Activated T-cell treated with anti-CD3 and anti-CD28 coated beads, Interleukin-2, amount 50 U/mL, for 4 hours (primary cell): ENCODE results near the gene SELENOM. TPM values are rescaled to one million over a fixed set of nuclear protein-coding genes. Genes with fewer than 3 reads are reported as not detected.
A peak's percentile ranks its signal among the peaks of the same experiment; 100 is the strongest.
"Not testable (repeated sequence)": the region's sequence is repeated elsewhere in the genome, so short reads cannot be mapped to it uniquely, and the experiment has no call there.

ENCODE experiments used
- ATAC-seq, 2 donors: fragments of 200-7000 bp; cut with Tn5 transposase; one replicate each; pipeline ENCODE4 v1.10.0; 2021
- DNase-seq: peaks from one replicate; pipeline ENCODE4 v3.0.0-alpha.2; 2020
- H3K27me3 Mint-ChIP-seq: one replicate; pipeline ENCODE4 v1.8.0; 2021; ENCODE audit warnings: low read depth, mixed read lengths
- H3K36me3 Mint-ChIP-seq: one replicate; pipeline ENCODE4 v1.8.0; 2022; ENCODE audit warnings: mixed read lengths; ENCODE audit not compliant: insufficient read depth
- H3K4me1 Mint-ChIP-seq: one replicate; pipeline ENCODE4 v1.8.0; 2021; ENCODE audit warnings: low read depth, mixed read lengths
- H3K4me3 Mint-ChIP-seq: one replicate; pipeline ENCODE4 v1.8.0; 2021; ENCODE audit warnings: mild to moderate bottlenecking, moderate library complexity, mixed read lengths
- H3K9me3 Mint-ChIP-seq: one replicate; pipeline ENCODE4 v1.8.0; 2021; ENCODE audit warnings: mixed read lengths
- total RNA-seq, 3 donors: library from RNA; stranded (reverse); gene quantifications; one replicate each; pipeline ENCODE4 v1.2.1, GENCODE V29; 2021

Gene SELENOM
- total RNA-seq, 3 donors from 2014 or later: 8.1 to 19.2 (median 12.1) TPM

GRCh38 chr22:31125521-31126117 is 18.3 kb upstream of the SELENOM start:
- no peaks in the 10 kb centered on the region for H3K9me3 Mint-ChIP-seq
- peaks cover 6% of the 10 kb centered on the region for H3K27me3 Mint-ChIP-seq
- H3K4me1 Mint-ChIP-seq: no peaks in the 10 kb centered on the region
- no peak overlapping the region for H3K4me3 Mint-ChIP-seq
- ATAC-seq (no peak), DNase-seq (no peak)
- no peaks in the 10 kb centered on the region for H3K36me3 Mint-ChIP-seq

DNA sequence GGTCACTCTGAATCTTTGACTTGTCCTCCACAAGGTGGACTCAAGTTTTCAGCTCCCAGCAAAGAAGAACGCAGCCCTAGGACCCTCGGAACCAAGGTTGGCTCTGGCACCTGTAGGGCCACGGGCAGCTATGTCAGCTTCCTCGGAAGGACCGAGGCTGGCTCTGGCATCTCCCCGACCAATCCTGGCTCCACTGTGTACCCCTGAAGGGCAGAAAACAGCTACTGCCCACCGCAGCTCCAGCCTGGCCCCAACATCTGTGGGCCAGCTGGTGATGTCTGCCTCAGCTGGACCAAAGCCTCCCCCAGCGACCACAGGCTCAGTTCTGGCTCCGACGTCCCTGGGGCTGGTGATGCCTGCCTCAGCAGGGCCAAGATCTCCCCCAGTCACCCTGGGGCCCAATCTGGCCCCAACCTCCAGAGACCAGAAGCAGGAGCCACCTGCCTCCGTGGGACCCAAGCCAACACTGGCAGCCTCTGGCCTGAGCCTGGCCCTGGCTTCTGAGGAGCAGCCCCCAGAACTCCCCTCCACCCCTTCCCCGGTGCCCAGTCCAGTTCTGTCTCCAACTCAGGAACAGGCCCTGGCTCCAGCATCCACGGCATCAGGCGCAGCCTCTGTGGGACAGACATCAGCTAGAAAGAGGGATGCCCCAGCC is 17.6 kb upstream of the SELENOM start:
- Mint-ChIP-seq H3K9me3 (no peaks in the 10 kb centered on the region), H3K4me1 (no peaks in the 10 kb centered on the region), H3K27me3 (peaks cover 6% of the 10 kb centered on the region), H3K4me3 (no peak overlapping the region), H3K36me3 (no peaks in the 10 kb centered on the region)
- no peak for DNase-seq
- no peak for ATAC-seq

GRCh38 chr22:31124290-31124689 is 16.9 kb upstream of the SELENOM start:
- Mint-ChIP-seq H3K4me1 (no peaks in the 10 kb centered on the region), H3K9me3 (no peaks in the 10 kb centered on the region), H3K36me3 (no peaks in the 10 kb centered on the region), H3K4me3 (no peak overlapping the region), H3K27me3 (peaks cover 6% of the 10 kb centered on the region)
- no peak for ATAC-seq
- no peak for DNase-seq

- Mint-ChIP-seq H3K4me1 (no peaks in the 10 kb centered on the region), H3K9me3 (no peaks in the 10 kb centered on the region), H3K27me3 (peaks cover 1% of the 10 kb centered on the region), H3K4me3 (no peak overlapping the region), H3K36me3 (no peaks in the 10 kb centered on the region)
- no peak for DNase-seq
- no peak for ATAC-seq
Measured at GRCh38 chr22:31123292-31123602, 15.9 kb upstream of the SELENOM start.

DNA sequence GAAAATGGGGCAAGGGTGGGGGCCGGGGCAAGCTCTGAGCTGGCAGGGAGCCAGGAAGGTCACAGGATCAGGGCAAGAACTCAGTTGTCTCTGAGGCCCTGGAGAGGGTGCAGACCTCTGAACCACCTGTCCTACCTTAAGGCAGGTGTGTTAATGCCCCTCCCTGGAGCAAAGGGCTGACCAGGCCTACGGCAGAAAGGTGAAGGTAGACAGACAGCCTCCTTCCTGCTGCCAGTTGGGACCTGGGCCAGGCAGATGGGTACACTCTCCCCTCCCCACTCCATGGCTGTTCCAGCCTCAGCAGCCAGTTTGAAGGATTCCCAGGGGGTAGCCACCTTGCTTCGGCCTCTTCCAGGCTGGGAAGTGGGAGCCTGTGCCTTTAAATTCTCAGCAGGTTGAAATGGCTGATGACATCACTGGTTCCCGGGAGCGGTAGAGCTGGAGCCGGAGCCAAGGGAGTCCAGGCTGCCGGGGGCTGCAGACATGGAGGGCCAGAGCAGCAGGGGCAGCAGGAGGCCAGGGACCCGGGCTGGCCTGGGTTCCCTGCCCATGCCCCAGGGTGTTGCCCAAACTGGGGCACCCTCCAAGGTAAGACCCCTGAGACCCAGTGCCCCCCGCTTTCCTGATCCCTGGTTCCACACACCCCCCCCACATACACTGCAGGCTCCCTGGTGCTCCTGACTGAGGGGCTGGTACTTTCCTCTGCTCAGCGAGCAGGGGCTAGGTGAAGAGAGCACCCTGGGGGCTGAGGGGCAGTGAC is 15.3 kb upstream of the SELENOM start, which contains the start of gene INPP5J:
TSS of gene INPP5J (plus strand) at position 435 of the 760 bp plus-strand sequence. CDS start at position 484, 49 bp downstream.
- Mint-ChIP-seq H3K4me3 (no peak within 1 kb of the TSS), H3K4me1 (no peaks in the 10 kb centered on the region), H3K9me3 (no peaks in the 10 kb centered on the region), H3K36me3 (no peaks in the 10 kb centered on the region), H3K27me3 (no peaks in the 10 kb centered on the region)
- DNase-seq (no peak), ATAC-seq (no peak)

GRCh38 chr22:31122196-31122531 is 14.8 kb upstream of the SELENOM start:
- DNase-seq: no peak
- no peak for ATAC-seq
- H3K4me1 Mint-ChIP-seq: no peaks in the 10 kb centered on the region
- no peaks in the 10 kb centered on the region for H3K9me3 Mint-ChIP-seq
- no peak overlapping the region for H3K4me3 Mint-ChIP-seq
- H3K36me3 Mint-ChIP-seq: no peaks in the 10 kb centered on the region
- H3K27me3 Mint-ChIP-seq: no peaks in the 10 kb centered on the region

DNA sequence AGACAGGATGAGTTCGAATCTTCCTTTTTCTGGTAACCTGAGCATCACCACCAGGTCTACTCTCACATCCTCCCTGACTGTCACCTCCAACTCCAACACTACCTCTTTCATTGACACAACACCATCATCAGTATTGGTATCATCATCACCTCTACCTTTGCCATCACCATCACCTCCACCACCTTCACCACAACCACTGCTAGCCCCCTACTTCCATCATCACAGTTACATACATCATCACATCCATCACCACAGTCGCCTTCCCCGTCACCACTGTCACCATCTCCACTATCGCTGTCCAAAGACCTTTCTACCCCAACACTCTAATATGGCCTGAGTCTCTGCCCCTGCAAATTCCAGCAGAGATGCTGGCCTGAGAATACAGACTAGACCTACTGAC is 14.0 kb upstream of the SELENOM start:
- no peak for ATAC-seq
- H3K9me3 Mint-ChIP-seq: no peaks in the 10 kb centered on the region
- no peak for DNase-seq
- H3K4me3 Mint-ChIP-seq: no peak overlapping the region
- no peaks in the 10 kb centered on the region for H3K27me3 Mint-ChIP-seq
- H3K4me1 Mint-ChIP-seq: no peaks in the 10 kb centered on the region
- no peaks in the 10 kb centered on the region for H3K36me3 Mint-ChIP-seq

DNA sequence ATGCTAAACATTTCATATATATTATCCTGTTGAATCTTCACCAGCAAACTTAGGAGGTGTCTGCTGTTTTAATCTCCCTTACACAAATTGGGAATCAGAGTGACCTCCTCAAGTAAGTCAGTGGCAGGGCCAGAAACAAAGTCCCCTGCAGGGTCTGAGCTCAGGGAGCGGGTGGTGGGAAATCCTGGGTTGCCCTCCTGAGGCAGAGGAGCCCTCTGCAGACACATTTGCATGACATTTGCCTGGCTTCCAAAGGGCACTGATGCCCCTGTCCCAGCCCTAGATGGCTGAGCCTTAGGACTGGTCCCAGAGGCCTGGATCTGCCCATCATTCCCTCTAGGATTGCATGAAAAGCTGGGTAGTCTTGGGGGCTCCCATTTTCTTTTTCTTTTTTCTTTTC is 13.3 kb upstream of the SELENOM start:
- DNase-seq (no peak), ATAC-seq (no peak)
- Mint-ChIP-seq H3K4me3 (no peak overlapping the region), H3K9me3 (no peaks in the 10 kb centered on the region), H3K4me1 (no peaks in the 10 kb centered on the region), H3K36me3 (no peaks in the 10 kb centered on the region), H3K27me3 (no peaks in the 10 kb centered on the region)

- Mint-ChIP-seq H3K9me3 (no peaks in the 10 kb centered on the region), H3K27me3 (no peaks in the 10 kb centered on the region), H3K36me3 (no peaks in the 10 kb centered on the region), H3K4me3 (no peak overlapping the region), H3K4me1 (no peaks in the 10 kb centered on the region)
- DNase-seq (no peak), ATAC-seq (no peak)
Measured at GRCh38 chr22:31120230-31120629, 12.9 kb upstream of the SELENOM start.

GRCh38 chr22:31119026-31119717 is 11.8 kb upstream of the SELENOM start:
- no peak for ATAC-seq
- H3K4me1 Mint-ChIP-seq: no peaks in the 10 kb centered on the region
- no peaks in the 10 kb centered on the region for H3K27me3 Mint-ChIP-seq
- H3K4me3 Mint-ChIP-seq: no peak overlapping the region
- H3K9me3 Mint-ChIP-seq: no peaks in the 10 kb centered on the region
- no peaks in the 10 kb centered on the region for H3K36me3 Mint-ChIP-seq
- no peak for DNase-seq

GRCh38 chr22:31118046-31118820 is 10.9 kb upstream of the SELENOM start:
- ATAC-seq (no peak), DNase-seq (no peak)
- Mint-ChIP-seq H3K4me1 (no peaks in the 10 kb centered on the region), H3K4me3 (no peak overlapping the region), H3K36me3 (no peaks in the 10 kb centered on the region), H3K27me3 (no peaks in the 10 kb centered on the region), H3K9me3 (no peaks in the 10 kb centered on the region)

DNA sequence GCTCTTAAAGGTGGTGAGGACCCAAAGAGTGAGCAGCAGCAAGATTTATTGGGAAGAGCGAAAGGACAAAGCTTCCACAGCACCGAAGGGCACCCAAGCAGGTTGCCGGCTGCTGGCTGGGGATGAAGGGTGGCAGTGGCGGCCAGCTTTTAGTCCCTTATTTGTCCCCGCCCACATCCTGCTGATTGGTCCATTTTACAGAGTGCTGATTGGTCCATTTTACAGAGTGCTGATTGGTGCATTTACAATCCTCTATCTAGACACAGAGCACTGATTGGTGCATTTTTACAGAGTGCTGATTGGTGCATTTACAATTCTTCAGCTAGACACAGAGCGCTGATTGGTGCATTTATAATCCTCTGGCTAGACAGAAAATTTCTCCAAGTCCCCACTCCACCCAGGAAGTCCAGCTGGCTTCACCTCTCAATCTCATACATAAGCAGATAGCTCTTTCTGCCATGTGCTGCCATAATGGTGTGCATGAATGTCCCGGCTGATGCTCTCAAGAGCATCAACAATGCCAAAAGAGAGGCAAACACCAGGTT is 5.3 kb upstream of the SELENOM start:
- not testable (repeated sequence) for H3K27me3 Mint-ChIP-seq, H3K36me3 Mint-ChIP-seq, H3K4me1 Mint-ChIP-seq, H3K9me3 Mint-ChIP-seq, ATAC-seq, H3K4me3 Mint-ChIP-seq, DNase-seq

- H3K36me3 Mint-ChIP-seq: no peaks in the 10 kb centered on the region
- H3K27me3 Mint-ChIP-seq: no peaks in the 10 kb centered on the region
- no peaks in the 10 kb centered on the region for H3K9me3 Mint-ChIP-seq
- peak overlapping the region; percentile 87 for H3K4me3 Mint-ChIP-seq
- peaks cover 24% of the 10 kb centered on the region for H3K4me1 Mint-ChIP-seq
- DNase-seq (no peak), ATAC-seq (peak; percentile 13 to 15)
Measured at GRCh38 chr22:31107894-31108218, 488 bp upstream of the SELENOM start.

GRCh38 chr22:31106731-31107177 is 614 bp downstream of the SELENOM start:
- Mint-ChIP-seq H3K36me3 (no peaks in the 10 kb centered on the region), H3K4me3 (peak overlapping the region; percentile 87), H3K9me3 (no peaks in the 10 kb centered on the region), H3K4me1 (peaks cover 24% of the 10 kb centered on the region), H3K27me3 (no peaks in the 10 kb centered on the region)
- DNase-seq (no peak), ATAC-seq (no peak)
